Hepatocyte (in vitro differentiated cells): Measurements from ENCODE around the gene SCRT2.

Source experiments
- EZH2phosphoT487 ChIP-seq: fragments of 200-600 bp; sonication (generic); IDR thresholded peaks from one replicate; pipeline ENCODE4 v1.6.1; 2018; ENCODE audit warnings: antibody characterized with exemption, mild to moderate bottlenecking, low read depth, moderate library complexity; ENCODE audit not compliant: unreplicated experiment, severe bottlenecking
- TF ChIP-seq, protein P1 (sequence below): fragments of 200-600 bp; sonication (generic); IDR thresholded peaks from 2 replicates; pipeline ENCODE4 v1.5.1; 2016; ENCODE audit warnings: antibody characterized with exemption, mild to moderate bottlenecking; ENCODE audit not compliant: poor library complexity

DNA sequence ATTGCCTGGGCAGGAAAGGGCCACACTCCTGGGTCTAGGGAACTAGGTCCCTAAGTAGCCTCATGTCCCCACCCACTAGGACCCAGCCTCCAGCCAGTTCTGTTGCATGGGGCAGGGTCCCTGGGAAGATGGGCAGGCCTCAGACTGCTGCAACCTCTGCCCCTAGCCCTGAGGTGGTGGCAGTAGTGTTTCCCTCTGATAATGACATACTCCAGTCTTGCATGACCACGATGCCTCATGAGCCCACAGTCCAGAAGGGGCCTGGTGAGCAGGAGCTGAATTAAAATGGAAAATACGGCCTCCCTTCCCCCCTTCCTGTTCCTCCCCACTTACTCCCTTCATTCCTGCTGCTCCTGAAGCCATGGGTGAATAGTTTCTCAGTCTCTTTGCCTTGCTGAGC lies 36.0 kb upstream of the SCRT2 start:
- TF ChIP-seq, protein P1, sequence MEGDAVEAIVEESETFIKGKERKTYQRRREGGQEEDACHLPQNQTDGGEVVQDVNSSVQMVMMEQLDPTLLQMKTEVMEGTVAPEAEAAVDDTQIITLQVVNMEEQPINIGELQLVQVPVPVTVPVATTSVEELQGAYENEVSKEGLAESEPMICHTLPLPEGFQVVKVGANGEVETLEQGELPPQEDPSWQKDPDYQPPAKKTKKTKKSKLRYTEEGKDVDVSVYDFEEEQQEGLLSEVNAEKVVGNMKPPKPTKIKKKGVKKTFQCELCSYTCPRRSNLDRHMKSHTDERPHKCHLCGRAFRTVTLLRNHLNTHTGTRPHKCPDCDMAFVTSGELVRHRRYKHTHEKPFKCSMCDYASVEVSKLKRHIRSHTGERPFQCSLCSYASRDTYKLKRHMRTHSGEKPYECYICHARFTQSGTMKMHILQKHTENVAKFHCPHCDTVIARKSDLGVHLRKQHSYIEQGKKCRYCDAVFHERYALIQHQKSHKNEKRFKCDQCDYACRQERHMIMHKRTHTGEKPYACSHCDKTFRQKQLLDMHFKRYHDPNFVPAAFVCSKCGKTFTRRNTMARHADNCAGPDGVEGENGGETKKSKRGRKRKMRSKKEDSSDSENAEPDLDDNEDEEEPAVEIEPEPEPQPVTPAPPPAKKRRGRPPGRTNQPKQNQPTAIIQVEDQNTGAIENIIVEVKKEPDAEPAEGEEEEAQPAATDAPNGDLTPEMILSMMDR, result no peak
- no peak for TF ChIP-seq EZH2phosphoT487
